DMS114 treated with DMSO at 0.1 percent for 48 hours (cell line): ENCODE measurements around the gene THTPA.

Experiments
- DNase-seq: peaks from one replicate; lab custom pipeline; 2025; ENCODE audit not compliant: unreplicated experiment; lab: John Stamatoyannopoulos, UW

THTPA gene

GRCh38 chr14:23566778-23567185, 10.7 kb downstream of the THTPA start:
- no peak for DNase-seq

- DNase-seq: peak; percentile 18
These were observed 11.3 kb downstream of the THTPA start, which contains the start of gene AP1G2 for GRCh38 chr14:23567186-23568020. AP1G2 (minus strand) TSS chr14:23567791; CDS start chr14:23567314, 477 bp downstream.

GRCh38 chr14:23568021-23568599, 12.0 kb downstream of the THTPA start:
- no peak for DNase-seq

GRCh38 chr14:23568600-23569331, 12.7 kb downstream of the THTPA start:
- no peak for DNase-seq

- DNase-seq: peak; percentile 17
These were observed 13.5 kb downstream of the THTPA start for GRCh38 chr14:23569443-23570151.

- DNase-seq: no peak
These were observed 14.9 kb downstream of the THTPA start for GRCh38 chr14:23570806-23571483.

GRCh38 chr14:23571701-23572523, 15.8 kb downstream of the THTPA start:
- no peak for DNase-seq

- DNase-seq: no peak
These were observed 16.4 kb downstream of the THTPA start for GRCh38 chr14:23572524-23572828.

- DNase-seq: no peak
These were observed 16.8 kb downstream of the THTPA start for GRCh38 chr14:23572836-23573235.

GRCh38 chr14:23573384-23574015, 17.4 kb downstream of the THTPA start:
- DNase-seq: no peak

GRCh38 chr14:23577004-23577681, 21.1 kb downstream of the THTPA start:
- DNase-seq: no peak

- DNase-seq: no peak
These were observed 21.8 kb downstream of the THTPA start for GRCh38 chr14:23577710-23578392.

GRCh38 chr14:23578560-23579310, 22.7 kb downstream of the THTPA start, which contains the start of gene JPH4:
JPH4 (minus strand) TSS chr14:23578790; CDS start chr14:23577453, 1,337 bp downstream.
- DNase-seq: no peak

GRCh38 chr14:23579311-23579630, 23.2 kb downstream of the THTPA start:
- no peak for DNase-seq

- no peak for DNase-seq
These were observed 23.7 kb downstream of the THTPA start for GRCh38 chr14:23579739-23580138.

GRCh38 chr14:23580152-23580926, 24.3 kb downstream of the THTPA start:
- no peak for DNase-seq

- DNase-seq: no peak
These were observed 24.8 kb downstream of the THTPA start for GRCh38 chr14:23580948-23581281.
